ENCODE data around the gene MDM2.

MDM2 gene

GRCh38 chr12:68871396-68871795 is 63.4 kb downstream of the MDM2 start:
- H3K27me3 ChIP-seq (ENCODE audit: control insufficient read depth, insufficient read depth, low read length) = no peaks in the 10 kb centered on the region
- peaks cover 2% of the 10 kb centered on the region for H3K36me3 ChIP-seq (ENCODE audit: control insufficient read depth, insufficient read depth, low read length)
- no peak overlapping the region for H3K4me3 ChIP-seq (ENCODE audit: low read length)
- H3K9ac ChIP-seq (ENCODE audit: low read length) = no peak overlapping the region
- no peaks in the 10 kb centered on the region for H3K4me1 ChIP-seq (ENCODE audit: control insufficient read depth, insufficient read depth, low read length)
- no peak overlapping the region for H3K27ac ChIP-seq (ENCODE audit: low read depth, low read length)

- Histone ChIP-seq H3K4me3 (ENCODE audit: low read length) (no peak overlapping the region), H3K27me3 (ENCODE audit: control insufficient read depth, insufficient read depth, low read length) (no peaks in the 10 kb centered on the region), H3K9ac (ENCODE audit: low read length) (no peak overlapping the region), H3K27ac (ENCODE audit: low read depth, low read length) (no peak overlapping the region), H3K4me1 (ENCODE audit: control insufficient read depth, insufficient read depth, low read length) (no peaks in the 10 kb centered on the region), H3K36me3 (ENCODE audit: control insufficient read depth, insufficient read depth, low read length) (peaks cover 2% of the 10 kb centered on the region)
Measured at GRCh38 chr12:68871921-68872320, 63.9 kb downstream of the MDM2 start.

GRCh38 chr12:68873316-68873715 is 65.3 kb downstream of the MDM2 start:
- H3K36me3 ChIP-seq (ENCODE audit: control insufficient read depth, insufficient read depth, low read length) = peaks cover under 1% of the 10 kb centered on the region
- H3K27me3 ChIP-seq (ENCODE audit: control insufficient read depth, insufficient read depth, low read length) = no peaks in the 10 kb centered on the region
- no peaks in the 10 kb centered on the region for H3K4me1 ChIP-seq (ENCODE audit: control insufficient read depth, insufficient read depth, low read length)
- no peak overlapping the region for H3K27ac ChIP-seq (ENCODE audit: low read depth, low read length)
- H3K4me3 ChIP-seq (ENCODE audit: low read length) = no peak overlapping the region
- no peak overlapping the region for H3K9ac ChIP-seq (ENCODE audit: low read length)

GRCh38 chr12:68876461-68876860 is 68.5 kb downstream of the MDM2 start:
- Histone ChIP-seq H3K4me1 (ENCODE audit: control insufficient read depth, insufficient read depth, low read length) (no peaks in the 10 kb centered on the region), H3K27me3 (ENCODE audit: control insufficient read depth, insufficient read depth, low read length) (no peaks in the 10 kb centered on the region), H3K36me3 (ENCODE audit: control insufficient read depth, insufficient read depth, low read length) (no peaks in the 10 kb centered on the region), H3K4me3 (ENCODE audit: low read length) (no peak overlapping the region), H3K27ac (ENCODE audit: low read depth, low read length) (no peak overlapping the region), H3K9ac (ENCODE audit: low read length) (no peak overlapping the region)

GRCh38 chr12:68877583-68877982 is 69.6 kb downstream of the MDM2 start:
- Histone ChIP-seq H3K9ac (ENCODE audit: low read length) (no peak overlapping the region), H3K4me3 (ENCODE audit: low read length) (no peak overlapping the region), H3K27ac (ENCODE audit: low read depth, low read length) (no peak overlapping the region), H3K27me3 (ENCODE audit: control insufficient read depth, insufficient read depth, low read length) (no peaks in the 10 kb centered on the region), H3K4me1 (ENCODE audit: control insufficient read depth, insufficient read depth, low read length) (no peaks in the 10 kb centered on the region), H3K36me3 (ENCODE audit: control insufficient read depth, insufficient read depth, low read length) (no peaks in the 10 kb centered on the region)

- Histone ChIP-seq H3K27ac (ENCODE audit: low read depth, low read length) (no peak overlapping the region), H3K4me3 (ENCODE audit: low read length) (no peak overlapping the region), H3K9ac (ENCODE audit: low read length) (no peak overlapping the region), H3K27me3 (ENCODE audit: control insufficient read depth, insufficient read depth, low read length) (no peaks in the 10 kb centered on the region), H3K36me3 (ENCODE audit: control insufficient read depth, insufficient read depth, low read length) (no peaks in the 10 kb centered on the region), H3K4me1 (ENCODE audit: control insufficient read depth, insufficient read depth, low read length) (no peaks in the 10 kb centered on the region)
Measured at GRCh38 chr12:68878283-68878682, 70.3 kb downstream of the MDM2 start.

- Histone ChIP-seq H3K27ac (ENCODE audit: low read depth, low read length) (no peak overlapping the region), H3K36me3 (ENCODE audit: control insufficient read depth, insufficient read depth, low read length) (no peaks in the 10 kb centered on the region), H3K4me3 (ENCODE audit: low read length) (no peak overlapping the region), H3K9ac (ENCODE audit: low read length) (no peak overlapping the region), H3K27me3 (ENCODE audit: control insufficient read depth, insufficient read depth, low read length) (no peaks in the 10 kb centered on the region), H3K4me1 (ENCODE audit: control insufficient read depth, insufficient read depth, low read length) (no peaks in the 10 kb centered on the region)
Measured at GRCh38 chr12:68878846-68879245, 70.9 kb downstream of the MDM2 start.

GRCh38 chr12:68880660-68881325 is 72.8 kb downstream of the MDM2 start:
- Histone ChIP-seq H3K4me3 (ENCODE audit: low read length) (no peak overlapping the region), H3K27me3 (ENCODE audit: control insufficient read depth, insufficient read depth, low read length) (no peaks in the 10 kb centered on the region), H3K4me1 (ENCODE audit: control insufficient read depth, insufficient read depth, low read length) (no peaks in the 10 kb centered on the region), H3K9ac (ENCODE audit: low read length) (no peak overlapping the region), H3K36me3 (ENCODE audit: control insufficient read depth, insufficient read depth, low read length) (no peaks in the 10 kb centered on the region), H3K27ac (ENCODE audit: low read depth, low read length) (no peak overlapping the region)

- no peaks in the 10 kb centered on the region for H3K27me3 ChIP-seq (ENCODE audit: control insufficient read depth, insufficient read depth, low read length)
- H3K4me1 ChIP-seq (ENCODE audit: control insufficient read depth, insufficient read depth, low read length) = no peaks in the 10 kb centered on the region
- H3K4me3 ChIP-seq (ENCODE audit: low read length) = no peak overlapping the region
- no peaks in the 10 kb centered on the region for H3K36me3 ChIP-seq (ENCODE audit: control insufficient read depth, insufficient read depth, low read length)
- no peak overlapping the region for H3K27ac ChIP-seq (ENCODE audit: low read depth, low read length)
- H3K9ac ChIP-seq (ENCODE audit: low read length) = no peak overlapping the region
Measured at GRCh38 chr12:68882251-68882964, 74.4 kb downstream of the MDM2 start.

- Histone ChIP-seq H3K27ac (ENCODE audit: low read depth, low read length) (no peak overlapping the region), H3K4me1 (ENCODE audit: control insufficient read depth, insufficient read depth, low read length) (no peaks in the 10 kb centered on the region), H3K4me3 (ENCODE audit: low read length) (no peak overlapping the region), H3K36me3 (ENCODE audit: control insufficient read depth, insufficient read depth, low read length) (no peaks in the 10 kb centered on the region), H3K27me3 (ENCODE audit: control insufficient read depth, insufficient read depth, low read length) (no peaks in the 10 kb centered on the region), H3K9ac (ENCODE audit: low read length) (no peak overlapping the region)
Measured at GRCh38 chr12:68883151-68883550, 75.2 kb downstream of the MDM2 start.

- Histone ChIP-seq H3K4me1 (ENCODE audit: control insufficient read depth, insufficient read depth, low read length) (no peaks in the 10 kb centered on the region), H3K9ac (ENCODE audit: low read length) (no peak overlapping the region), H3K4me3 (ENCODE audit: low read length) (no peak overlapping the region), H3K36me3 (ENCODE audit: control insufficient read depth, insufficient read depth, low read length) (no peaks in the 10 kb centered on the region), H3K27me3 (ENCODE audit: control insufficient read depth, insufficient read depth, low read length) (no peaks in the 10 kb centered on the region), H3K27ac (ENCODE audit: low read depth, low read length) (no peak overlapping the region)
Measured at GRCh38 chr12:68884251-68884650, 76.3 kb downstream of the MDM2 start.

- H3K27ac ChIP-seq (ENCODE audit: low read depth, low read length) = no peak overlapping the region
- no peaks in the 10 kb centered on the region for H3K36me3 ChIP-seq (ENCODE audit: control insufficient read depth, insufficient read depth, low read length)
- H3K4me3 ChIP-seq (ENCODE audit: low read length) = no peak overlapping the region
- no peaks in the 10 kb centered on the region for H3K4me1 ChIP-seq (ENCODE audit: control insufficient read depth, insufficient read depth, low read length)
- no peak overlapping the region for H3K9ac ChIP-seq (ENCODE audit: low read length)
- no peaks in the 10 kb centered on the region for H3K27me3 ChIP-seq (ENCODE audit: control insufficient read depth, insufficient read depth, low read length)
Measured at GRCh38 chr12:68885381-68885780, 77.4 kb downstream of the MDM2 start.

Data from rectal smooth muscle tissue (tissue), 1 donor.